Activated CD4-positive, CD25-positive, alpha-beta regulatory T cell treated with anti-CD3 and anti-CD28 coated beads, Interleukin-2, amount 50 U/mL, for 72 hours (primary cell): Measurements from ENCODE around the gene SNX2.
"Not testable (repeated sequence)": the region's sequence is repeated elsewhere in the genome, so short reads cannot be mapped to it uniquely, and the experiment has no call there.

Source experiments
- DNase-seq: peaks from one replicate; pipeline ENCODE4 v3.0.0; 2021

Gene SNX2, protein sequence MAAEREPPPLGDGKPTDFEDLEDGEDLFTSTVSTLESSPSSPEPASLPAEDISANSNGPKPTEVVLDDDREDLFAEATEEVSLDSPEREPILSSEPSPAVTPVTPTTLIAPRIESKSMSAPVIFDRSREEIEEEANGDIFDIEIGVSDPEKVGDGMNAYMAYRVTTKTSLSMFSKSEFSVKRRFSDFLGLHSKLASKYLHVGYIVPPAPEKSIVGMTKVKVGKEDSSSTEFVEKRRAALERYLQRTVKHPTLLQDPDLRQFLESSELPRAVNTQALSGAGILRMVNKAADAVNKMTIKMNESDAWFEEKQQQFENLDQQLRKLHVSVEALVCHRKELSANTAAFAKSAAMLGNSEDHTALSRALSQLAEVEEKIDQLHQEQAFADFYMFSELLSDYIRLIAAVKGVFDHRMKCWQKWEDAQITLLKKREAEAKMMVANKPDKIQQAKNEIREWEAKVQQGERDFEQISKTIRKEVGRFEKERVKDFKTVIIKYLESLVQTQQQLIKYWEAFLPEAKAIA

DNA sequence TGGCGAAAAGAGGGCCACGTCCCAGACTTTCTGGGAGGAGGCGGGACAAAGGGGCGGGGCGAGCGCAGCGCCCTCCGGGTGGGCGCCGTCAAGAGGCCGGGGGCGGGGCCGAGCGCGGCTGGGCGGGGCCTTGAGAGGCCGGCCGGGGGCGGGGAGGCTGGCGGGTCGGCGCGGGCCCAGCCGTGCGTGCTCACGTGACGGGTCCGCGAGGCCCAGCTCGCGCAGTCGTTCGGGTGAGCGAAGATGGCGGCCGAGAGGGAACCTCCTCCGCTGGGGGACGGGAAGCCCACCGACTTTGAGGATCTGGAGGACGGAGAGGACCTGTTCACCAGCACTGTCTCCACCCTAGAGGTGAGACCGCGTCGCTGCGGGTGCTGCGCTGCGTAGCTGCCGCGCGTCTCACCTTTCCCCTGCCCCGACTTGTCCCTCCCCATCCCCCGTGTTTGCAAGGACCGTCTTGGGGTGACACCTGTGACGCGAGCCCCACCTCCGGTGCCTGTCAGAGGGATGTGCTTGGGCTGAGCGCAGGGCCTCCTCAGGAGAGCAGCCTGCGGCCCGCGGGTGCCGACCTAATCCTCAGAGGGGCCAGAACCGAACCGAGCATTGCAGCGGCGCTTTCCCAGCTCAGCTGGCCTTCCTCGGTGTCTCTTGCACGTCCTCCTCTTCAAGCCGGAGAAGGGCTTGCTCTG, at the start of gene SNX2:
Gene SNX2, plus strand, starts transcription at position 220 of the 689 bp plus-strand sequence. Its CDS starts 24 bp downstream, at position 244.
- peak; percentile 92 for DNase-seq

DNA sequence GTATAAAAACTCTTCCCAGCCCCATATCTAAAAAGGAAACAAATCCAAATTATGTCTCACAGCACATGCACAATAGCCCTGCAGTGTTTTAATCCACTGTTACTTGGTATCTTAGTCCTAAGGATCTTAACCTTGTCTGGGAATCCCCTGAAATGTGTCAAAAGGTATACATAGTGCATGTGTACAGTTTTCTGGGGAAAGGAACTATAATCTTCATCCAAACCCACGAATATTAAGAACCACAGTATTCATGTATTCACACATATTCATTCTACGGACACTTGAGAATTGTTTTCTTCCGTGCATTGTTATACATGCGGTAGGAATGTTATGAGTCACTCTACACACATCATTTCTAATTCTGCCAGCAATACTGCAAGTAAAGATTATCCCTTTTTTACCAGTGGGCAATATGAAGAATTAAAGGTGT, 47.8 kb upstream of the SNX2 start:
- no peak for DNase-seq

DNA sequence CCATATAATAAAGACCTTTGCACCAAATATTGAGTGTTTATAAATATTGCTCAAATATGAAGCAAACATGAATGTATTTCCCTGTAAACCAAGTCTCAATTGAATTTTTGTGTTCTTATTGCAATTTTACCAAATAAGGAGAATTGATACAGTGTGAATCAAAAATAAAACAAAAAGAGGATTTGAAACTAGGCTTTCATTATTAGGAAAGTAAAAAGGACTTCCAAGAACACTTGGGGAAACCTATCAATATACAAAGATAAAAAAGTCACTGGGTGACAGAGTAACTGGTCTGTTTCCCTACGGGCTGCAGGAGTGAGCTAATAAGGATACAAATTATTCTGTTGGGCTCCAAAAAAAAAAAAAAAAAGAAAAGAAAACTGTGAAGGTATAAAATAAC, 44.8 kb upstream of the SNX2 start:
- no peak for DNase-seq

DNA sequence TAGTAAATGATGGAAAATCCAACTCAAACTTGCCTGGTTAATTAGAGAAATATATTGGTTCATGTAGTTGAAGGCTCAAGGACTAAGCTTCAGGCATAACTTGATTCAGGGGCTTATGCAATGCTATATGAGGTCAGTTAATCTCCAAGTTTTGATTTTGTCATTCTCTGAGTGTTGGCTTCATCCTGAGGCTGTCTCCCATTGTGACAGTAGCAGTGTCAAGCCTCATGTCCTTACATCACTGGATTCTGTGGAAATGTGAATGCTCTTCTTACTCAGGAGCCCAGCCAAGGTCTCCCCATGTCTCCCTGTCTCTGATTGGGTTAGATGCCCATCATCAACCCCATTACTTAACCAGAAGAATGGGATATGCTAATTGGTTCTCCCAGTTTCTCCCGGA, 44.4 kb upstream of the SNX2 start:
- no peak for DNase-seq

DNA sequence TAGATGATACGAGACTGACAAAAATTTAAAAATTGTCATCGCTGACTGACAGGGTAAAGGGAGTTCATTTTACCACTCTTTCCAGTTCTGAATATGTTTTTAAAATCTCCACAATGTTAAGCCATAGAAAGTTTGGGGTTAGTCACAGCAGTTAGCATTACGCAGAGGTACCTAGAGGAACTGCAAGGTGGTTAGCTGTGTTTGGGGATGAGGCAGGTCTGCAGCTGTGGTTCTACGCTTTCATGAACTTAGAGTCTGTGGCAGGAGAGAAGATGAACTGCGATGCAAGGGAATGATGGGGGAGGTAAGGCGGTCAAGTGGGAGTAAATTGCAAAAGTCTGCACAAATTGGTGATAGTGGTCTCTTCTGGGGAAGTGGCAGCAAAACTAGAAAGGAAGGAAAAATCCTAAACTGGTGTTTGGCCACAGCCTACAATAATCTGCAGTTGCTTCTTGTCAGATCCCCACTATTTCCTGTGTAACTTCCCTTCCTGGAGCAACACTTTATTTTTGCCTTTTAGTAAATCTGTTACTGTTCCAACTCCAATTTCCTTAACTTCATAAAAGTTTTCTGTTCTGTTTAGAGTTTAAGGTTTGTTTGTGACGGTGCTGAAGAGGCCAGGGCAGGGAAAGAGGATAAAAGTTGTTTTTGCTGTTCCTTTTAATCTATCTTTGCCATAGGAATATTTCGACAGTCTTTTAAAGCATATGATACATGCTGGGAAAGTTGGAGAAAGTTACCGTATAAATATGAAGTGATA, 38.6 kb upstream of the SNX2 start:
- DNase-seq = no peak

DNA sequence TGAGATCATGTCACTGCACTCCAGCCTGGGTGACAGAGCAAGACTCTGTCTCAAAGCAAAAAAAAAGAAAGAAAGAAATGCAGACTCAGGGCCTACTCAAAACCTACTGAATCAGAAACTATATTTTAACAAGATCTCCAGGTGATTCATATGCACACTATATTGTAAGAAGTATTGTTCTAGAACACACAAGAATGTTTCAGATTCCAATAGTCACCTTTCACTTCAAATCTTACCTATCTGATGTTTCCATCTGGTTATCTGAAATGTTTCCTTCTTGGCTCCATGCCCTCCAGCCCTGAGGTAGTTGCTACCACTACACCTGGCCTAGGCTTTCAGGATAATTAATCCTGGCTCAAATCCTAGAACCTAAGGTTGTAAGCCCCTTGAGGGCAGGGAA, 36.8 kb upstream of the SNX2 start:
- no peak for DNase-seq

DNA sequence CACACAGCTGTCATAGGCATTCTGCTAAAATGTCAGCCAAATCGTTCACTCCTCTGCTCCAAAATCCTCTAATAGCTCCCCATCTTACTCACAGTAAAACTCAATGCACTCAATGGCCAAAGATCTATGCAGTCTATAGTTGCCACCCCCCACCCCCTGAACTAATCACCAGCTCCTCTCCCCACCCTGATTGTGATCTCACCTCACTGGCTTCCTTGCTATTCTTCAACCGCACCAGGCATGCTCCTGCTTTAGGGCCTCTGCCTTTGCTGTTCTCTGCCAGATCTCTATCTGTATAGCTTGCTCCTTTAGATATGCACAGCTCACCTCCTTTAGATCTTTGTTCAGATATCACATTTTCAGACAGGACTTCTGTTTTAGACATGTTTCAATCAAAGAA, 33.2 kb upstream of the SNX2 start:
- DNase-seq = no peak

DNA sequence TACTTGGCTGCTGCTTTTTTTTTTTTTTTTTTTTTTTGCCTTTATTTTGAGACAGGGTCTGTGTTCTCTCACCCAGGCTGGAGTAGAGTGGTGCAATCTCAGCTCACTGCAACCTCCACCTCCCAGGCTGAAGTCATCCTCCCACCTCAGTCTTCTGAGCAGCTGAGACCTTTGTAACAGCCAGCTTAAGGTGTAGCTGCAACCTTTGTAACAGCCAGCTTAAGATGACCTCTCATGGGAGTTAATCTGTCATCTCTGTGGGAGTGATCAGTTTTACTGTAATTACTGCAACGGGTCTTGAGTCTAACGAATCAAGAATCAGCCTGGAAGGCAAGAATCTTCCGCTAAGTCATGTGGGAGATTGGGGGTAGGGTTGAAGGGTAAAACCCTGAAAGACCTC, 31.6 kb upstream of the SNX2 start:
- no peak for DNase-seq

DNA sequence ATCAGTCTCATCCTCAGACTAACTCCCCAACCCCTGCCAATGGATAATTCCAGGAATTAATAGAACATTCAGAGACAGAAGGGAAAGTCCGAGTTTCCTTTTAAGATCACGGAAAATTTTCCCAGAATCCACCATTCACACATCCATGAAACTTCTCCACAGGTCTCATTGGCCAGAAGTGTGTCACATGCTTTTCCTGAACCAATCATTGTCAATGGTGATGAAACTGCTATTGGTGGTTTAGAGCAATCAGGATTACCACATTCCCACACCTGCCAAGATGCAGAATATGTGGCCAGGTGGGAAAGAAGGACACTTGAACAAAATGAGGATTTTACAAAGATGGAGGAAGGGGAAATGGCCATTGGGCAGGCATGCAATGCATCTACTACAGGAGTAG, 29.3 kb upstream of the SNX2 start:
- no peak for DNase-seq

DNA sequence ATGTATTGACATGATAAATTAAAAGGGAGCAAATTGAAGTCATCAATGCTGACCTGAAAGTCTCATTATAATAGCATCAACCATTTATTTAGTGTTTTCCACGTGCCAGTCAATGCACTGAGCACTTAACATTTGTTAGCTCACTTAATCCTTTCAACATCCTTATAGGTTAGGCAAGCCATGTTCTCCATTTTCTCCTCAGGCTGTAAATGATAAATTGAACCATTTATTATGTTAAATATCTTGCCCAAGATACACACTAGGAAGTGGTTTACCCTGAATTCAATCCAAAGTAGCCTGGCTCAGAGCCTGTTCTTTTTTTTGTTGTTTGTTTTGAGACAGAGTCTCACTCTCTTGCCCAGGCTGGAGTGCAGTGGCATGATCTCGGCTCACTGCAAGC, 25.0 kb upstream of the SNX2 start:
- DNase-seq = no peak

DNA sequence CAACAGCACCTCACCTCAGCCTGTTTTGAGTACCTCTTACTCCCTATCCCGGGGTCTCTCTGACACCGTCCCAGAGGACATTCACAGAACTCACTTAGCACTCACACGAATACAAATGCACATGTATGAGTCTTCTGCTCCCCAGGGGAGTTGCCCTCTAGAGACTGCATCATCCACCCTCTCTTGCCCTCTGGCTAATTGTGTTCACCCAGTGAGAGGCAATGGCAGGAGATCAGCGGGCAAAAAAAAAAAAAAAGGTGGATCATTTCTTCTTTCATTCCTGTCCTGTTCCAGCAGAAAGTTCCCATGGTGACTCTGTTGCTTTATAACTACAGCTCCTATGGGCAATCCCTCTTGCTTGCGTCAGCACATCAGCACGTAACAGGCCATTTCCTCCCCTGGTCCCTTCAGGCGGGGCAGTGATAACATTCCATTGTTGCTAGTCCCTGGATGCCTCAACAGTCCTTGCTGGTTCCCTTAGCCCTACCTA, 23.5 kb upstream of the SNX2 start:
- no peak for DNase-seq

DNA sequence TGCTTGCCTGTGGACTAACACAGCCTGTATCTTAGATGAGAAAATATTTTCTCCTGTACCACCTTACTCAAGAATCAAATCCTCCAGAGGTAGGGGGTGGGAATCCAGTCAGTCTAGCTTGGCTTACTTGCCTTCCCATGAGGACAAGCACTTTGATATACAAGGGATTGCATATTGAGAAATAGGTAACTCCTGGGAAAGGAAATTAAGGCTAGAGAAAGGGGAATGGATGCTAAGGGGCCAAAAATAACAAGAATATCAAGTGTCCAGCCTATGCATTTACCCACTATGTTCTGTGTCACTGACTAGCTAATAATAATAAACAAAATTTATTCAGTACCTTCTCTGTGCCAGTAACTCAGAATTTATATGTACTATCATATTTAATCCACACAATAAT, 21.4 kb upstream of the SNX2 start:
- no peak for DNase-seq

DNA sequence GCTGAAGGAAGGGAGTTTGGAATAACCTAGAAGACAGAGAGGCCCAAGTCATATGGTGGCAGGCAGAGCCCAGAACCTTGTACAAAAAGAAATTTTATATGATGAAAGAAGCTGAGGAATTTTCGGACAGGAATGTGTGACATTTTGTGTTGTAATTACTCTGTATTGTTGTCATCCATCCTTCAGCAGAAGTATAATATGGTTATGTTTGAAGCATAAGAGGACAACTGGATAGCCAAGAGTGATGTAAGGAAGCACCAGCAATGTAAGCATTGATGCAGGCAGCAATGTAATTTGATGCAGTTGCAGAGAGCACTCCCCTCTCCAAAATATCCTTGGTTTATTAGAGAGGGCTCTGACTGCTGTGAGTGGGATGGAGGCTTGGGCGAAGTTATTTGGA, 19.1 kb upstream of the SNX2 start:
- DNase-seq = no peak

DNA sequence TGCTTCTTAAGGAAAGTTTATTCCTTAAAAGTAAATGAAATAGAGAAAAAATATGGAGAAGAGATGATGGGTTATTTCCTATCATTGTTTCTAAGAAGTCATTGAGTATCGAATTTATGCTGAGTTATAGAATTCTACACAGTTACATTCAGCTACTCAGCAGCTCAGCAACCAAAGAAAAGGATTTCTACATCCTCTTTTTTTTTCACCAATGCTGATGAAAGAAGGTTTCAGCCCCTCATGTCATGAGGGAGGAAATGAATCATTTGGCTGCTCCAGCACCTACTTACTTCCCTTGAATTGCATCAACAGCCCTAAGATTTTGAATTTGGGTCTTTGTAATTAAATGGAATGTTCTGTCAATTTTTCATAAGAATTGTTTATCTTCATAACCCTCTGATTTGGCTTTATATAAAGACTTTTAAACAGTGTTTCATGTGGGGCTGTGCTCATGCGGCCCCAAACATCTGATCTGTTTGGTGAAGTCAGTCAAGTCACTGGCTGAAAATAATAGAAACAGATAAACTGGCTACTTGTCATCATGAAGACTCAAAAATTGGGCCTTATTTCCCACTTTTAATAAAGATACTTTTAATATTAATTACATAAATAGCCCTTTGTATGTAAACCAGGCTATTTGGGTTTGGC, 18.5 kb upstream of the SNX2 start:
- DNase-seq = no peak

DNA sequence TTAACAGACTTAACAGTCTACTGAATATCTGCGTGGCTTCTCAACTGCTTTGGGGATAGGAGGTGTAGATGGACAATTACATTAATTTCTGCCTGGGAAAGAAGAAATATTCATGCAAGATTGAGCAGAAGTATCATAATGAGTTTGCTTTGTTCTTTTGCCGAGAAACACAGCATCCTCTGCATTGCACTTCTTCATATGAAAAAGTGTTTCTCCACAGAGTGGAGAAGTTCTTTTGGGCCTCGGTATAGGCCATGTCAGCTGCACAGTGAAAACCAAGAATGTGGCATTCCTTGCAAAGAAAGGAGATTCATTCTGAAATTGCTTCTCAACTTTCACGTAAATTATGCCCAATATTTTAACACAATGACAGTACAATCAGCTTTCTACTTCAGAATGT, 17.6 kb upstream of the SNX2 start:
- DNase-seq = no peak

DNA sequence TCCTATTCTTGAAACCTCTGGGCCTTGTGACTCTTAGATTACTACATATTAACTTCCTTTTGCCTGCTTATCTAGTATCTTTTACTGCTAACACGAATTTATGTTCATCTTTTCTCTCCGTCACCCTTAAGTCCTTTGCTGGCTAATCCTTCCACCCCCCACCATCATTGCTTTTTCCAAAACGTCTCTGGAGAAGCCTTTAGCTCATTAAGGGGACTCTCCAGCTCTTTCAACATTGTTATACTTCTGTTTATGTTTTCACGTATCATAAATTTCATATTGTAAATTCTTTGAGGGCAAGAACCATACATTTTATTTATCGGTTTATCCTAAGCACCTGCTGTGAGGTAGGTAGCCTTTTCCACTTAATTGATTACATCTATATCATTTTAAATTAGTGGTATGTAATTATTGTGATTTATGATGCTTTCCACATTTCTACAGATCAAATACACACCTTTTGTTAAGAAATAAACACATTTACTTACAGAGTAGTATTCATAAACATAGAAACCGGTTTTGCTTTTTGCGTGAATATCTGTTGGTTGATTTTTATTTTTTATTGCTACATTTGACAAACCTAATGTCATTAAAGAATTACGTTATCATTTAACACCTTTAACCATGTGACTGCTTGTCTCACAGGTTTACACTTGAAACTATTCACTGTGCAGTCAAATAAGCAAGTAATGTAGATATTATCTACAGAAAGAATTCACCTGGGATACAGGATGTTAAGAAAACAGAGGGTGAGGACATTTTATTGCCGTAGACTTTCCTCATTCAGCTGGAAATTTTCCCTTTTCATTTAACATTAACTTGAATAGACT, 15.4 kb upstream of the SNX2 start:
- no peak for DNase-seq

DNA sequence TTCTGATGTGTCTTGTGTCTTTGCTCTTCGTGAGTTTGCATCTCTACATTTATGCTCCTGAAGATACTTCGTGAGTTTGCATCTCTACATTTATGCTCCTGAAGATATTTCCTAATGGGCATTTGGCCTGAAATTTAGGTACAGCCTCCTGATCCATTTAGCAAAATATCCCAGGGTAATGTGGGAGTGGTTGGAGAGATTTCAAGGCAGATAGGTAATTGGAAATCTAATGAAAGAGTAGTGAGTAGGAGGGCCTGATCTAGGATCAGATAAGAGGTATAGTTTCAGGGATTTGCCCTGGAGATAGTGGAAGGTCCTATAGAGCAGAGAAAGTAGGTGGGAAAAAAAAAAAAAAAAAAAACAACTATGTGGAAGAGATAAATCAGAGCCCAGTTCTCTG, 14.6 kb upstream of the SNX2 start:
- DNase-seq = no peak

DNA sequence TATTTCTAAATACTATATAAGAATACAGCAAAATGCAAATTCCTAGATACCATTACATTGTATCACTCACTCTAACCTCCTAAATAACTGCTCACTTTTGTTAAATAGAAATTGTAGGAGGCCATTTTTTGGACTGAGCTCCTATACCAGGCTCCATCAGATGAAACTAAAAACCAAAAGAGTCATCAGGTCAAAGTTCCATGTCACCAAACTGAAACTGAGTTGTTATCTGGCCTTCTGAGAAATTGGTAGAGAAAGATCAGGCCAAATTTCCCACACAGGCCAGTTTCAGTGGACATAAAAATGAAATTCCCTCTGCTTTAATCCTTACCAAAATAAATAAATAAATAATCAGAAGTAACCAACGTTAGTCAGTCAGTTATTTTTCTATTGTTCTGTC, 13.8 kb upstream of the SNX2 start:
- no peak for DNase-seq

DNA sequence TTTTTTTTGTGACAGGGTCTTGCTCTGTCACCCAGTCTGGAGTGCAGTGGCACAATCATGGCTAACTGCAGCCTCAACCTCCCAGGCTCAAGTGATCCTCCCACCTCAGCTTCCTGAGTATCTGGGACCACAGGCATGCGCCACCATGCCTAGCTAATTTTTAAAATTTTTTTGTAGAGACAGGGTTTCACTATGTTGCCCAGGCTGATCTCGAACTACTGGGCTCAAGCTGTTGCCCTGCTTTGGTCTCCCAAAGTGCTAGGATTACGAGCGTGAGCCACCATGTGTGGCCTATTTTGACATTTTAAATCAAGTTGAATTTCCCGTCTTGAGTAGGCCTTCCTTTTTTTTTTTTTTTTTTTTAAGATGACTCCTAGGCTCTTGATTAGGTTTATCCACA, 13.0 kb upstream of the SNX2 start:
- DNase-seq = not testable (repeated sequence)

DNA sequence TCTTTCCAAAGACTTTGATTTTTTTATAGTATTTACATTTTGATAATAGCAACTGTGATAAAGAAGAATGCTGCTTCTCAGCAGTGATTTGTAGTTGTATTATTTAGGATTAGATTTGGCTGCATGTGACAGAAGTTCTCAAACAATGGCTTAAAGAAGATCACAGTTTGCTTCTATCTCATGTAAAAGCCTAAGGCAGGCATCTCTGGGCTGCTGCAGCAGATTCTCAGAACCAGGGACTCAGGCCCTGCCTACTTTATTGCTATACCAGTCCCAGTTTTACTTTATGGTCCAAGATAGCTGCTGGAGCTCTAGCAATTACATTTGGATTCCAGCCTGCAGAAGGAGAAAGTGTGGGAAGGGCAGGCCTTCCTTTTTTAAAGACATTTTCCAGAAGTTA, 8.8 kb upstream of the SNX2 start:
- DNase-seq = no peak

DNA sequence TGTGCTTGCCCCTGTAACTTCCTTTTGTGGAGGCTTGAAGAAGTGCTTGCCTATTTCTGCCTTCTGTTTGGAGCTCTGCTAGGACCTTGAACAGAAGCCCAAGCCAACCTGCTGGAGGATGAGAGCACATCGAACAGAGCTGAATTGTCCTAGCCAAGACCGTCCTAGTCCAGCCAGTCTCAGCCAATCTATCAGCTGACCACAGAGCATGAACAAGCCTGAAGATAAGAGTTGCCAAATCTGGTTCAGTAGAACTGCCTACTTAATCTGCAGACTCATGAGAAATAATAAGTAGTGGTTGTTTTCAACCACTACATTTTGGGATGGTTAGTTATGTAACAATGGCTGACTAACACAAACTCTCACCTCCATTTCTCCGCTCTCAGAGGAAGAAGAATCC, 4.4 kb upstream of the SNX2 start:
- no peak for DNase-seq

DNA sequence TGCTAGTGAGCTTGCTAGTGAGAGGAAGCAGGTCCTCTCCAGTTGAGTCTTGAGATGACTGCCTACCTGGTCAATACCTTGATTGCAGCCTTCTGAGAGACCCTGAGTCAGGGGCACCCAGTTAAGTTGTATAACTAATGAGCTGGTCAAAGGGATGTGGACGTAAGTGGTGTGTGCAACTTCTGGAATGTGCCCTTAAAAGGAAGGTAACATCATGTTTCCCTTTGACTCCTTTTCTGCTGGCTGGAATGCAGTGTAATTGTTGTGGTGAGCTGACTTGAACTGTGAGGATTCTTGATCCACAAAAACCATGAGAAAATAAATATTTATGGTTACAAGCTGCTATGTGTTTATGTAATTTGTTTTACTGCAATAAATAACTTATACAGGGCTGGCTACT, 2.4 kb upstream of the SNX2 start:
- DNase-seq = no peak
